SKM-1 (cell line): ENCODE data around the gene WFDC1.
"Not testable (repeated sequence)": the region's sequence is repeated elsewhere in the genome, so short reads cannot be mapped to it uniquely, and the experiment has no call there.

Experiments
- DNase-seq: peaks from one replicate; lab custom pipeline; 2025; ENCODE audit not compliant: unreplicated experiment; lab: John Stamatoyannopoulos, UW

Gene WFDC1

GRCh38 chr16:84327926-84328505 lies 33.3 kb downstream of the WFDC1 start:
- no peak for DNase-seq

GRCh38 chr16:84329016-84329415 lies 34.3 kb downstream of the WFDC1 start:
- DNase-seq = no peak

GRCh38 chr16:84329843-84330684 lies 35.4 kb downstream of the WFDC1 start:
- DNase-seq = no peak

- no peak for DNase-seq
Observed at GRCh38 chr16:84330685-84331050, 36.0 kb downstream of the WFDC1 start.

- no peak for DNase-seq
Observed at GRCh38 chr16:84331998-84332780, 37.5 kb downstream of the WFDC1 start.

- DNase-seq = peak; percentile 20
Observed at GRCh38 chr16:84332975-84333684, 38.5 kb downstream of the WFDC1 start.

- no peak for DNase-seq
Observed at GRCh38 chr16:84334058-84334457, 39.4 kb downstream of the WFDC1 start.

- no peak for DNase-seq
Observed at GRCh38 chr16:84334482-84334881, 39.8 kb downstream of the WFDC1 start.

GRCh38 chr16:84337236-84337635 lies 42.6 kb downstream of the WFDC1 start:
- not testable (repeated sequence) for DNase-seq

GRCh38 chr16:84339311-84339710 lies 44.6 kb downstream of the WFDC1 start:
- DNase-seq = no peak

GRCh38 chr16:84339766-84340165 lies 45.1 kb downstream of the WFDC1 start:
- DNase-seq = no peak

GRCh38 chr16:84340325-84341040 lies 45.8 kb downstream of the WFDC1 start:
- peak; percentile 50 for DNase-seq

- no peak for DNase-seq
Observed at GRCh38 chr16:84341528-84342295, 47.0 kb downstream of the WFDC1 start.

- DNase-seq = not testable (repeated sequence)
Observed at GRCh38 chr16:84343800-84344199, 49.1 kb downstream of the WFDC1 start.

- no peak for DNase-seq
Observed at GRCh38 chr16:84344781-84345180, 50.1 kb downstream of the WFDC1 start.

GRCh38 chr16:84347161-84347560 lies 52.5 kb downstream of the WFDC1 start:
- DNase-seq = no peak

GRCh38 chr16:84348386-84348888 lies 53.8 kb downstream of the WFDC1 start:
- DNase-seq = no peak

- DNase-seq = no peak
Observed at GRCh38 chr16:84349862-84350684, 55.4 kb downstream of the WFDC1 start.
